GM18526 (cell line): ENCODE measurements around the gene MORN5.

Experiments
- POLR2A ChIP-seq: IDR thresholded peaks from 3 replicates; pipeline ENCODE4 v1.6.1; 2011; ENCODE audit not compliant: insufficient read length; ENCODE audit errors: extremely low read depth

Gene MORN5

GRCh38 chr9:122159925-122160246 is 178 bp downstream of the MORN5 start:
- TF ChIP-seq POLR2A = no peak

DNA sequence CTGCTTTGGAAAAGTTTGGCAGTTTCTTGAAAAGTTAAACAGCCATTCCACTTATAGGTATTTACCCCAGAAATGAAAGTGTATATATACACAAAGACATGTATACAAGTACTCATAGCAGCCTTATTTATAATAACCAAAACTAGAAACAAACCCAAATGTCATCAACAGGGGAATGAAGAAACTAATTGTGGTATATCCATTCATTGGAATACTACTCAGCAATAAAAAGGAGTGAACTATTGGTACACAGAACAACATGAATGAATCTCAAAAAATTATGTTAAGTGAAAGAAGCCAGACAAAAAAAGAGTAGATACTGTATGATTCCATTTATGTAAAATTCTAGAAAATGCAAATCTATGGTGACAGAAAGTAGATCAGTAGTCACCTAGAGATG is 2.7 kb downstream of the MORN5 start:
- TF ChIP-seq POLR2A = no peak

- TF ChIP-seq POLR2A = no peak
These were observed 4.6 kb downstream of the MORN5 start for GRCh38 chr9:122164286-122164685.

DNA sequence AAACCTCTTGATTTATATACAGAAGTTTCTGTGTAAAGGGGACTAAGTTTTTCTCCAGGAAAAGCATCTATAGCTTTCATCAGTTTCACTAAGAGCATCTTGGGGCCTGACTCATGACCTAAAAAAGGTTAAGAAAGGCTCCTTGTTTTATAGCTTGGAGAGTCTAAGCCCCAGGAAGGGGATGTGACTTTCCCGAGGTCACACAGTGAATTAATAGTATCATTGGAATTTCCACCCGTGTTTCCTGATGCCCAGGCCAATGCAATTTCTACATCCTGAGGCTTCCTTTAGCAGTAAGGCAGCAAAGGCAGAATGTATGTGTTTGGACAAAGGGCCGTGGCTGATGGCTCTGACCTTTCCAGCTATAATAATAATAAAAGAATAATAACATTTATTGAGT is 8.6 kb downstream of the MORN5 start:
- no peak for TF ChIP-seq POLR2A

GRCh38 chr9:122172131-122172530 is 12.4 kb downstream of the MORN5 start:
- TF ChIP-seq POLR2A = no peak

DNA sequence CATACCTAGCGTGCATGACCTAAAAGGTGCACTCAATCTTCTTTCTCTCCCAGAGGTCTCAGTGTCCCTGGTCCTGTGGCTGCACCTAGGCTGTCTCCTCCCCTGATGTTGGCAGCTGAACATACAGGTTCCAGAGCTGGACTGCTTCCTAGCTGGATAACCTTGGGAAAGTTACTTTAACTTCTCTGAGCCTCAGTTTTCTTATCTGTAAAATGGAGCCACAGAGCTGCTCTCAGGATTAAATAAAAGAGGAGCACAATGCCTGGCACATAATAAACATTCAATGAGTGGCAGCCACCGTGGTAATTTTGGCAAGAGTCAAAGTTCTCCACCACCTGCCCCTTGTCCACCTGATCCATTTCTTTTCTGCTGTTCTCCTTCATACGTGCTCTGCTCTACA is 14.0 kb downstream of the MORN5 start:
- TF ChIP-seq POLR2A = no peak

DNA sequence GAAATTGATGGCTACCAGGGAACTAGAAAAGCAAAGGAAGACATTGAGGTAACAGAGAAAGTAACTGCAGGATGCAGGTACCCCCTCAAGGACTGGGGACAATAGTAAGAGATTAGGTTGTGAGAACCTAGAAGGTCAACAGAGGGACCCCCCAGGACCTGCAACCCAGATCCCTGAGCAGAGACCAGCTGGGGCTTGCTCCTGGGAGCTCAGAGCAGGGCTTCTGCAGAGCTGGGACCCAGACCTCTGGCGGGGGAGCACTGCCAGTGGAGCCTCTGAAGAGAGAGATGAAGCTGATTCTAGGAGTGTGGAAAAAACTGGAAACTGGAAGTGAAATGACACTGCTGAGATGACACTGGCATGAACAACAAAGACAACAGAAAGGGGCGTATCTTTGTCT is 17.2 kb downstream of the MORN5 start:
- no peak for TF ChIP-seq POLR2A

DNA sequence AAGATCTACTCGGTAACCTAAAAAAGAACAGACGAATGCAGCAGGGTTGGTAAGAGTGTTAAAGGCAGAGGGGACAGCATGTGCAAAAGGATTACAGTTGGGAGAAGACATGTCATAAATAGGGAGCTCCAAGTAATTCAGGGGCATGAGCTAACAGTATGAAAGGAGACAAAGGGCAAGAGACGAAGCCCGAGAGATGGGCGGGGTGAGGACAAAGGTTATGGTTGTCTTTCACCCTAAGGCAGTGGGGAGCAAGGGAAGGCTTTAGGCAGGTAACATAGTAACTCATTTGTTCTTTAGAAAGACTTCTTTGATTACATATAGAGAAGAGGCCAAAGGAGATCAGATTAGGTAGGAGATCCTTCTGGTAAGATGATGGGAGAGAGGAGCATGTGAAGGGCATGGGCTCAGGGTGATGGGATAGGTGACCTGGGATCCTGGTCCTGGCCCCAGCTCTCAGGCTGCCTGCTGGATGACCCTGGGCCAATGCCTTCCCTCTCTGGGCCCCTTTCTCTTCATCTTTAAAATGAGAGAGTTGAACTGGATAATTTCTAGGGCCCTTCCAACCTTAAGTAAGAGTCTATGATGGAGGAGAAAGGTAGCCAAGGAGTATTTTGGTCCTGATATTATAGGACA is 19.5 kb downstream of the MORN5 start:
- no peak for TF ChIP-seq POLR2A

DNA sequence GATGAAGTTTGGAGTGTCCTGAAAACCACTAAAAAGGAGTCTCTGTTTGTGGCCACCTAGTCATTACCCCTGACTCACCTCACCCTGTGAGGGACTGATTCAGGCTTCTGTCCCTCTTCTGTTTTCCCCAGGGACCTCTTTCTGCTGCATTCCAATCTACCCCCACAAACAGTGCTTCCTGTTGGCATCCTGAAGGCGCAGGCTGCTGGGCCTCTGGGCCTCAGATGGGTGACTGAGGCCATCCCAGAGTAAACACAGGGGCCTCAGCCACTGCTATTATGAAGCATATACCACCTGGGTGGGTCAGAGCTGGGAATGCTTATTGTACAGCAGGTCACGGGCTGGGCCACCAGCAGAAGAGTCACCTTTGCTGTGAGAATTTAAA is 20.0 kb downstream of the MORN5 start:
- TF ChIP-seq POLR2A = no peak

DNA sequence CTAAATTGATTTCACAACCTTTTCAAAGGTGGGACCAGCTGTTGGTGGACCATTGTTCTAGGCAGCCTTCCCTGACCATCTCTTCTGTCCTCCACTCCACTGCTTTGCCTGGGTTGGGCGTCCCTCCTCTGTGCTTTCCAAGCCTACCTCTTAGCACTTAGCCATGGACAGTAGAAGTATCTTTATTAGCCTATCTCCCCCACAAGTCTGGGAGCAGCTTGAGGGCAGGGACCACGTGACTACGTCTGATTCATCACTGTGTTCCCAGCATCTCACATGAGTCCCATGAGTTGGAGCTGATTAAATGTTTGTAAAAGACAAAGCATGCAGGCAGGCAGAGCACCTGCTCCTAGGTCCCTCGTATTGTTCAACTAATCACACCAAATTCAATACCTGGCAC is 20.9 kb downstream of the MORN5 start:
- no peak for TF ChIP-seq POLR2A

GRCh38 chr9:122183501-122183900 is 23.8 kb downstream of the MORN5 start:
- TF ChIP-seq POLR2A = no peak

DNA sequence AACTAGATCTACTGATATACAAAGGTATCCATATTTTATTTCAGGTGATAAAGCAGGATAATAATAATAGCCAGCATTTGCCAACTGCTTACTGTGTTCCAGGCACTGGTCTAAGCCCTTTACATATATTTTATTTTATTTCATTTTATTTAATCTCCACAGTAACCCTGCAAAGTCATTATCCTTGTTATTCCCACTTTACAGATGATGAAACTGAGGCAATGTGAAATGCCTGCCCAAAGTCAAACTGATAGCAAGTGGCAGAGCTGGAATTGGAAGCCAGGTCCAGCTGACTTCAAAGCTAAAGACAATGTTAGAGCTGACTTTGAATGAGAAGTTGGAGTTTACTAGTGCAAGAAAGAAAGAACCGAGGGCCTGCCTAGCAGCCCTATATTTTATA is 24.8 kb downstream of the MORN5 start:
- no peak for TF ChIP-seq POLR2A

GRCh38 chr9:122186301-122186700 is 26.6 kb downstream of the MORN5 start:
- no peak for TF ChIP-seq POLR2A

DNA sequence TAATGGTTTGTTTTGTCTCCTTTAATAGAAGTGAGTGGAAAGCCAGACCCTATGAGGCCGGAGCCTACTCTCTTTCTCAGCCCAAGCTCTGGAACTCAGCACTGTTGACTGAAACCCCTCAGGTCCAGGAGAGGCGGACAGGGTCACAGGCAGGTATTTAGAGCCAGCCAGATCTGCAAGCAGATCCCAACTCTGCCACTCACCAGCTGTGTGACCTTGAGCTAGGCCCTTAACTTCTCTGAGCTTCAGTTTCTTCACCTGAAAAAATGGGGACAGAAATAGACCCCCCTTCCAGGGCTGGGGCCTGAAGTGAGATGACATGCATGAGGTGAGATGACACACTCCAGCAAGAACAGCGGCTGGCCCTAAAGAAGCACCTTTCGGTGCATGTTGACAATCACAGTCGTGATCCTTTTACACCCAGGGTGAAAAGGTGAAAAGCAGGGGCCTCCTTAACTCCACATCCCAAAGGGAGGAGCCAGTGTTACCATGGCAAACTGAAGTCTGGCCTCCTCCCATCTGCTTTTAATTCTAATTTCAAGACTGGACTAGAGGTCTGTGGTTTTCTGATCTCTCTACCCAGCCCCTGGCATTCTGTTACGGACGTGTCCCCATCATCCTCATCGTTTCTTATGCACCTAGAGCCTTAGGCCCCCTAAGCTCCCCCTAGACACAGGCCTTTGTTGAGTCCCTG is 27.2 kb downstream of the MORN5 start:
- no peak for TF ChIP-seq POLR2A

DNA sequence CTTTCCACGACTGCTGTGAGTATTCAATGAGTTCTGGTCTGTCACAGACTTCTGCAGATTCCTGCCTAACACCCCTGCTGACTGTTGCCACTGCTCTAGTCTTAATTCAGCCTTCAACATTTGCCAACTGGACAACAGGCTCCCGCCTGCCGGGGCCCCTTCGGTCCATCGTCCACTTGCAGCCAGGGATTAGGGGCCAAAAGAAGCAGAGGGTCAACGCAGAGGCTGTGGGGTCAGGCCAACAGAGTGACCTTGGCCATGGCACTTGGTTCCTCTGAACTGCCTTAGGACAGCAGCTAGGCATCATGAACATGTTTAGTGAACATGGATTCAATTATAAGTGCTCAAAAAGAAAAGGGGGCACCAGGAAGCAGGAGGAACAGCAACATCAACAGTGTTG is 28.7 kb downstream of the MORN5 start:
- TF ChIP-seq POLR2A = no peak

GRCh38 chr9:122190597-122191381 is 31.1 kb downstream of the MORN5 start:
- no peak for TF ChIP-seq POLR2A

DNA sequence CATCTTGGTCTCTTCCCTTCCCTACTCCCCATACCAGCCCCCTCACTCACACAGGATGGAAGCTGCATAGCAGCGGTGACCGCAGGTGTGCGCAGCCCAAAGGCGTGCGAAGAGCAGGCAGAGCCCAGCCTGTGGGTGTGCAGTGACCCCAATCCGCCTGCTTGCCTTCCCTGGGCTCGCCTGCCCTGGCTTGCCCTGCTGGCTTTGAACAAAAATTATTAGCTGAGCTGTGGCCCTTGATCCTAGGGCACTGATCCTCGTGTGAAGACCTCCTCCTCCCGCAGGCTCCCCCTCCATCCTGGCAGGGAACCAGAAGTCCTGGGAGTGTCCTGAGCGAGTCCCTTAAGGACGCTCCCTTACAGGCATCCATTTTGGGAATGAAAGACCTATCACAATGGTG is 31.9 kb downstream of the MORN5 start:
- no peak for TF ChIP-seq POLR2A

DNA sequence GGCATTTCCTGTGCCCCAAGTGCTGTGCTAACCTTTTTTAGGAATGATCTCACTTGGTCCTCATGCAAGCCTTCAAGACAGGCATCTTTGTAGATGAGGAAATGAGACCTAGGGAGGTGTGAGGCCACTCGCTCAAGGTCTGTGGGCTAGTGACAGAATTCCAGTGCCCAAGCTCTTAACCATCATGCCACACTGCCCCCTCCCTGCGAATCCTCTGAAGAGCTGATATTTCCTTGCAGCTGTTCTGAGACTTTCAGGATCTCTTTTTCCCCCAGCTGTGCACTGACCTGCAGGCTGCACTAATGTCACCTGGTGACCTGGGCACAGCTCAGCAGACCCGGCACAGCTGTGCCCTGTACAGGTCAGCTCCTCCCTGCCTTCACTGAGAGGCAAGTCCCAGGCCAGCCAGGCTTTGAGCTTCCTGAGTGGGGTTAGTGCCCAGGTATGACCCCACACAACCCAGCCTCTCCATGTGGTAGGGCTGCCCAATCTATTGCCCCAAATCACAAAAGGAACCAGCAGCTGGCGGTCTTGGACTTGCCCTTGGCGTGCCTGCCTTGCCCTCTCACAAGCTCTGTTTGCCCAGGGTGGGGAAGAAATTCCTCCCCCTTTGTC is 32.7 kb downstream of the MORN5 start:
- no peak for TF ChIP-seq POLR2A
